ENCODE results near the gene MAD1L1. TPM values are rescaled to one million over a fixed set of nuclear protein-coding genes. Genes with fewer than 3 reads are reported as not detected.

Gene MAD1L1
- total RNA-seq, 1 experiment from 2014 or later = 61.5 TPM

- no peak for DNase-seq (ENCODE audit: low read depth)
Measured at GRCh38 chr7:2090526-2091520, 141.9 kb downstream of the MAD1L1 start.

GRCh38 chr7:2088801-2089200 lies 143.9 kb downstream of the MAD1L1 start:
- no peak for DNase-seq (ENCODE audit: low read depth)

DNA sequence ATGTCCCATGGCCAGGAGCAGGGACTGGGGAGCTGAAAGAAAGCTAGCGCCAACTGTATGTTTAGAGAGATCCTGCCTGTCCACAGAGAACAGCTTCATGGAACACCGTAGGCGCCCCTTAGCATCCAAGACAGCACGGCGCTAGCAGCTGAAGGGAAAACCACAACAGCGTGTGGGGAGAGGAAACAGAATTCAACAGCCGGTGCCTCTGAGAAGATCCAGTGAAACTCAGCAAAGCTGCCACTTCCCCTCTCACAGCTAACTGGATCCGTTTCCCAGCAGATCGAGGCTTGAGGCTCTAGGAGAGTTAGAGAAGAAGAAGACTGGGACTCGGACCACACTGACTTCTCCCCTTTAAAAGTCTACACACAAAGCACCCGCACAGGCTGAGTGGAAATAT lies 145.0 kb downstream of the MAD1L1 start:
- no peak for DNase-seq (ENCODE audit: low read depth)

GRCh38 chr7:2086229-2086628 lies 146.5 kb downstream of the MAD1L1 start:
- no peak for DNase-seq (ENCODE audit: low read depth)

DNA sequence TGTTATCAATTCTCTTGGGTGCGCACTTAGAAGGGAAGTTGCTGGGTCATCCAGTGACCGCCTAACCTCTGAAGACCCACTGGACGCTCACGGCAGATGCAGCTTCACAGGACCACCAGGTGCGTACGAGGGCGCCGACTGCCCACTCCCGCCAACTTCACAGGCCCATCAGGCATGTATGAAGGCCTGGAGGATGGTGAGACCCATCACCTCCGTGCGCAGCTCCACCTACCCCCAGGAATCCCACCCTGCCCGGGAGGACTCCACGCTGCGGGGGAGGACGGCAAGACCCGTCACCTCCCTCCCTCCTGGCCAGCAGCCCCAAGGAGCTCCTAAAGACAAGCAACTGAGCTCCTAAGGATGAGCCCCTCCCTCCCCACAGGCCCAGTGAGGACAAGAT lies 146.9 kb downstream of the MAD1L1 start:
- no peak for DNase-seq (ENCODE audit: low read depth)

DNA sequence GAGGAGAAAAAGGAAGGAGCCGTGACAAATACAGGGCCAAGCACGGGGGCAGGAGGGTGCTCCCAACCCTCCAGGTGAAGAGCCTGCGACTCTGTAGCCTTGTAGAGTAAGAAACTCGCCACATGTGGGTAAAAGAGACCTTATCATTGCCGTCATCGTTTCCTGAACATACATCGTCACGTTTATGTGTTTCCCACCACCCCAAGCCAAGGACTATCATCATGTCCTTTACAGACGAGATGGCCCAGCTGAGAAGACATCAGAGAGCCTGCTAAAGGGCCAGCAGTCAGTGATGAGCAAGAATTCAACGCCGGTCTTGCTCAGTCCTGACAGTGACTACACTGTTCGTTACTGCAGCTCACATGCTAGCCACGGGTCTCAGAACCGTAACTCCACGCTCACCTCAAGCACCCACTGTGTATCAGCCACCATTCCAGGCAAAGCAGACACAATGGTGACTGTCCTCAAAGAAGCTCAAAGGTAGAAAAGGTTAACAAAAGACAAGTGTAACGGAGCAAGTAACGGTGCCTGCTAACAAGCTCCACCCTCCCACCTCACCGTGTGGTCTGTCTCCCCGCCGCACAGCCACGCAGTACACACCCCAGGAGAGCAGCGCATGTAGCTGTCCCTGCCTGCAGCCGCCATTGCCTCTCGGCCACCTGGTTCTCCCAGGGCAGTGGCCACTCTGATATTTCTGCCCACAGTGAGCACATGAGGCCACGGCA lies 147.8 kb downstream of the MAD1L1 start:
- no peak for DNase-seq (ENCODE audit: low read depth)

DNA sequence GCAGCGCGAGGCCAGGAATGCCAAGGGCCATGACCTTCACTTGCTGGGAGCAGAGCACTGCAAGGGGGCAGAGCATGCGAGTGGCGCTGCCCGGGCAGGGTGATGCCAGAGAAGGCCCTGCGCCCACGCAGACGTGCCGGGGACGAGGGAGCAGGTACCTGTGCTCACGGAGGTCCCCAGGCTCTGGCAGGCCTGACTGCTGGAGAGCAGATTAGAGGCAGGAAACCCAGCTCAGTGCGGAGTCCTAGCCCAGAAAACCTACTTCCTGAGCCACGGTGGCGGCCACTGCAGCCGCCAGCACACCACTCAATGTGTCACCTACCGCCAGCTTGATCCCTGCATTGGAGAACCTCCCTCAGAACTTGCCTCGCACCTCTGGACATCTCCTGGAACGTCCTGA lies 148.4 kb downstream of the MAD1L1 start:
- no peak for DNase-seq (ENCODE audit: low read depth)

DNA sequence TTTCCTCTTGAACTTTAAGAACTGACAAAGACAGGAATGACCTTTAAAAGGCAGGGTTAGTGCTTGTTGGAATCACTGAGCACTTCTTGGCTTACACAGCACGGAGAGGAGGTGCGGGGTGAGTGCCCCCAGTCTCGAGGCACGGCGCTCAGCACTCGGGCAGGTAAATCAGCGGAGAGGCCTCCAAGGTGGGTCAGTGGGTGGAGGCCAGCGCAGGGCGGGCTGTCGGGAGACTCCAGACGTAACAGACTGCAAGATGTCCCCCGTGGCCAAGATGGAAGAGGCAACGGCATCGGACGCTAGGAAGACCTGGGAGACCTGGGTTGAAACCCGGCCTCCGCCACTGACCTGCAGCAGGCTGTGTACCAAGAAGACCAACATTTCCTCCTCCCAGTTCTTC lies 149.4 kb downstream of the MAD1L1 start:
- no peak for DNase-seq (ENCODE audit: low read depth)

GRCh38 chr7:2082139-2082998 lies 150.4 kb downstream of the MAD1L1 start:
- no peak for DNase-seq (ENCODE audit: low read depth)

DNA sequence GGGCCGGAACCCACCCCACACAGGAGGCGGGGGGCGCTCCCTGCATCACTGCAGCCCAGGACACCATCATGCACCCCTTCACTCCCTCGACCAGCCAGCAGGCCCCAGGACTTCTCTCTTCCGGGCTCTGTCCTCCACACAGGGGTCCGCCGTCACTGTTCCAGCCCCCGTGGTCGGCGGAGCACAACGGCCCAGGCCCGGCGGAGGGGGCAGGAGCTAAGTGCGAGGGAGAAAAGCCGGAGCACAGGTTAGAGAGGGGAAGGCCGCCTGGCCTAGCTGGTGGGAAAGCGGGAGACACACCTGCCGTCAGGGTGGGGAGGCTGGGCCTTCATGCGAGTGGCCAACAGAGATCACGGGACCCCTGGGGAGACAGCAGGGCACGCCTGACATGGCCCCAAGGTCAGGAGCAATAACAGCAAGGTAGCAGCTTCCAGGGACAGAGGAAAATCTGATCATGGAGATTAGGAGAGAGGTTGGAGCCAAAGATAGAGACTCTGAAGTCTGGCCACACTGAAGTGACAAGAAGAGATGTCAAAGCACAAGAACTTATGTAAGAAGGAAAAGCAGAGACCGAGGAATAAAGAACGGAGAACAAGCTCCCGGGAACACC lies 151.1 kb downstream of the MAD1L1 start:
- no peak for DNase-seq (ENCODE audit: low read depth)

DNA sequence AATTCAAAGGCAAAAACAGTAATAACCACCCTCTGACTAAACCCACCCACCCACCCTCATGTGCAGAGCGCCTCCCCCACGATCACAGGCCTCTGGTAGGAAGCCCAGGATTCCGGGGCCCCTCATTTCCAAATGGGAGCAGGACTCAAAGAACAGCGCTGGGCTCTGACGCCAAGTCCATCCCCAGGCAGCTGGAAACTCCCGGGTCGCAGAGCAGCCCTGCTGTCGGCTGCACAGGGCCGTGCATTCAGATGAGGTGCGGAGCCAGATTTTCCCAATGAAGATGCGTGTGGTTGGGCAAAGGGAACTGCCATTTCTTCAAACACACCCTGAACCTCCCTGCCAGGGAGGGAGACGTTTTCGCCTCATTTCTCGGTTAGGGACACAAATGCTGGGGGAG lies 152.3 kb downstream of the MAD1L1 start:
- DNase-seq (ENCODE audit: low read depth) = no peak

DNA sequence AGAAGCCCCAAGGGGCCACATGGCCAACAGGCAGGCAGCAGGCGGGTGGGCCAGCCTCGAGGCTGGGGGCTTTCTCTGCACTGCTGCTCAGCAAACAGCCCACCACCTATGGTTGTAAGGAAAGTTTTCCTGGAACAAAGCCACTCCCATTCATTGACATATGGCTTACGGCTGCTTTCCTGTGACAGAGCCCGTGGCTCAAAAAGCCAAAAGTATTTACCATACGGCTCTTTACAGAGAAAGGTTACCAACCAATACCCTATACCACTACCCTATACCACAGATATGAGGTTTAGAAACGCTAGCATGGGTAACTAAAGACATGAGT lies 152.7 kb downstream of the MAD1L1 start:
- no peak for DNase-seq (ENCODE audit: low read depth)

GRCh38 chr7:2079332-2080059 lies 153.2 kb downstream of the MAD1L1 start:
- DNase-seq (ENCODE audit: low read depth) = no peak

GRCh38 chr7:2078899-2079298 lies 153.8 kb downstream of the MAD1L1 start:
- DNase-seq (ENCODE audit: low read depth) = no peak

DNA sequence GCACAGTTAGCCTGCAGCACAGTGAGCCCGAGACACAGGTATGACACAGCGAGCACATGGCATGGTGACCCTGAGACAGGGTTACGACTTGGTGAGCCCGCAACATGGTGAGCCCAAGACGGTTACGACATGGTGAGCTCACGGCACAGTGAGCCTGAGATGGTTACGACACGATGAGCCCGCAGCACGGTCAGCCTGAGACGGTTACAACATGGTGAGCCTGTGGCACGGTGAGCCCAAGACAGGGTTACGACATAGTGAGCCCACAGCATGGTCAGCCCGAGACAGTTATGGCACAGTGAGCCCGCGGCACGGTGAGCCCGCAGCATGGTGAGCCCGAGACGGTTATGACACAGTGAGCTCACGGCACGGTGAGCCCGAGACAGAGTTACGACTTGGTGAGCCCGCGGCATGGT lies 156.1 kb downstream of the MAD1L1 start:
- DNase-seq (ENCODE audit: low read depth) = no peak

DNA sequence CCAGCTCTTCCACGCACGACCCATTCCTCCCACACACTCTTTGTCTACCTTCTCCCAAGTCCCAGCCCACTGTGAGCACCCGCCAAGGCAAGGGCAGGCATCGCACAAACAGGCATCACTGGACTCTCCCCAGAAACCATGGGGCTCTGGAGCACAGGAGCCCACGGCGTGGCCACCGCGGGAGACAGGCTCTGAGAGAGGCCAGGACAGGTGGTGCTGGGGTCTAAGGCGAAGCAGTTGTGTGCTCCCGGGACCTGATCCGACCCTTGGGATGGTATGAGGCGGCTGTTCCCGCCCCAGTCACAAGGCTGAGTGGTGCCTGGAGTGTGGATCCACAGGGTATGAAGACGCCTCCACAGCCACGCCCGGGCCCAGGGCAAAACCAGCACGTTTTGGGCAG lies 156.9 kb downstream of the MAD1L1 start:
- no peak for DNase-seq (ENCODE audit: low read depth)

DNA sequence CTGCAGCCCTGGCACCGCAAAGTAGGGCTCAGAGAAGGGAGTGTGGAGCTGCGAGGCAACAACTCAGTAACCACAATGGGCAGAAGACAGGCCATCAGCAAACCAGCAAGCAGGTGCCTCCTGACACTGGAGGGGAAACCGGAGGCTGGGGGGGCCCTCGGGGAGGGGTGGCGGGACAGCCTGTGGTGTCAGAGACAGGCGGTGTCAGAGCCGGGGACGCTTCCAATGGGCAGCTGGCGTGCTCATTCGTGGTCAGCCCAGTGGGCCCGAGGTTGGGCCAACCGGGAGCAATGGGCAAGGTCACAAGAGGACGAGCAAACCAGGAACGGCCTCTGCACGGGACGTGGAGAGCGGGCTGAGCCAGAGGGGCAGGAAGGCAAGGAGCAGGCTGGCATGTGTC lies 158.1 kb downstream of the MAD1L1 start:
- no peak for DNase-seq (ENCODE audit: low read depth)

DNA sequence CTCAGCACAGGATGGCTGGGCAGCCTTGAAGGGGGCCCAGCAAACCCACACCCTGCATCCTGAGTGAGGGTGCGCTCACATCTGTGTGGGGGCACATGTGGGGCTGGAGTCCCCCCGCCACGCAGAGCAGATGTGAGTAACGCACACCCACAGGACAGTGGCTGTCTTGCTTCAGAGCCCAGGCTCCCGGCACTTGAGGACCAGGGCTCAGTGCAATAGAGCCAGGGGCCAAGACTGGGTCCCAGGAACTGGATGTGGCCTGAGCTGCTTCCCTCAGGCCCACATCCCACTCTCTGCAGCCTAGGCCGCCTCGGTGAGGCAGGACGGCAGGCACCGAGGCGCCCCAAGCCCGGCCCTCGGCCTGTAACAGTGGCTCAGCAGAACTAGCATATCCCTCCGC lies 159.9 kb downstream of the MAD1L1 start:
- no peak for DNase-seq (ENCODE audit: low read depth)

DNA sequence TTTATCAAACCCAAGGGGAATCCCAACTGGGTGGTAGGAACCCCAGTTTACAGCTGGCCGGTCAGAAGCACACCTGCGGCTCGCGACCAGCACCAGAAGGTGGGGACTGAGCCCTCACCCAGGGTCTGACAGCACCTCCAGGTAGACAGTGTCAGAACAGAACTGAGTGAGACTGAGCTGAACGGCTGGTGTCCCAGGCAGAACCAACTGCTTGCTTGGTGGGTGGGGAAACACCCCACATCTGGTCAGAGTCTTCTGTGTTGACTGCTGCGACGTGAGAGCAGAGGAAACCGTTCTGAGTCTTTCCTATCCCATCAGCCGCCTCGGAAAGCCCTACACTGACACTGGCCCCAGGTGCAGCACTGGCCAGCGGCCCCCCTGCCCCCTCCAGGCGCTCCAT lies 160.7 kb downstream of the MAD1L1 start:
- DNase-seq (ENCODE audit: low read depth) = no peak

- DNase-seq (ENCODE audit: low read depth) = no peak
Measured at GRCh38 chr7:2071133-2071832, 161.5 kb downstream of the MAD1L1 start.
